RWPE2 (cell line): ENCODE results near the gene CRTC2.
"Not testable (repeated sequence)": the region's sequence is repeated elsewhere in the genome, so short reads cannot be mapped to it uniquely, and the experiment has no call there.

Experiments
- ATAC-seq: fragments of 200-7000 bp; cut with Tn5 transposase; 3 replicates; pipeline ENCODE4 v1.9.1; 2021; ENCODE audit warnings: low read depth
- DNase-seq: peaks from one replicate; pipeline ENCODE4 v3.0.0-alpha.2; 2020; ENCODE audit warnings: low spot score
- H3K27ac ChIP-seq: fragments of 450-650 bp; 2 replicates; pipeline ENCODE4 v1.5.1; 2017; ENCODE audit warnings: mild to moderate bottlenecking; ENCODE audit not compliant: poor library complexity, severe bottlenecking
- H3K27me3 ChIP-seq: fragments of 250-450 bp; sonication (Bioruptor Pico); 2 replicates; pipeline ENCODE4 v1.5.1; 2021; ENCODE audit warnings: mild to moderate bottlenecking, moderate library complexity; ENCODE audit not compliant: insufficient read depth, poor library complexity, severe bottlenecking
- H3K36me3 ChIP-seq: fragments of 250-450 bp; sonication (Bioruptor Pico); 2 replicates; pipeline ENCODE4 v1.5.1; 2020; ENCODE audit warnings: low read depth, mild to moderate bottlenecking, moderate library complexity
- H3K4me1 ChIP-seq: fragments of 250-450 bp; sonication (Bioruptor Pico); 2 replicates; pipeline ENCODE4 v1.5.1; 2021; ENCODE audit warnings: mild to moderate bottlenecking, moderate library complexity; ENCODE audit not compliant: insufficient read depth, poor library complexity, severe bottlenecking
- H3K4me3 ChIP-seq: fragments of 250-450 bp; sonication (Bioruptor Pico); 2 replicates; pipeline ENCODE4 v1.5.1; 2021; ENCODE audit warnings: mild to moderate bottlenecking, moderate library complexity; ENCODE audit not compliant: severe bottlenecking
- H3K9me3 ChIP-seq: fragments of 250-450 bp; sonication (Bioruptor Pico); 2 replicates; pipeline ENCODE4 v1.5.1; 2021; ENCODE audit warnings: mild to moderate bottlenecking, moderate library complexity; ENCODE audit not compliant: severe bottlenecking
- CTCF ChIP-seq: fragments of 450-650 bp; IDR thresholded peaks from one replicate; pipeline ENCODE4 v1.5.1; 2017; ENCODE audit warnings: mild to moderate bottlenecking, moderate library complexity; ENCODE audit not compliant: poor library complexity, severe bottlenecking

Gene CRTC2

GRCh38 chr1:153907134-153907533 is 51.3 kb downstream of the CRTC2 start:
- H3K4me3 ChIP-seq: no peak overlapping the region
- H3K27me3 ChIP-seq: no peaks in the 10 kb centered on the region
- peaks cover 8% of the 10 kb centered on the region; the same call in 1 of the 2 replicates for H3K36me3 ChIP-seq
- DNase-seq (no peak), ATAC-seq (no peak)
- no peaks in the 10 kb centered on the region for H3K9me3 ChIP-seq
- no peak for TF ChIP-seq CTCF
- H3K4me1 ChIP-seq: no peaks in the 10 kb centered on the region
- H3K27ac ChIP-seq: no peak overlapping the region

- ATAC-seq (no peak), DNase-seq (no peak)
- Histone ChIP-seq H3K27me3 (no peaks in the 10 kb centered on the region), H3K4me1 (no peaks in the 10 kb centered on the region), H3K9me3 (no peaks in the 10 kb centered on the region), H3K36me3 (peaks cover 8% of the 10 kb centered on the region; the same call in 1 of the 2 replicates), H3K4me3 (no peak overlapping the region), H3K27ac (no peak overlapping the region)
- no peak for TF ChIP-seq CTCF
These were observed 52.0 kb downstream of the CRTC2 start for GRCh38 chr1:153906396-153906795.

GRCh38 chr1:153905908-153906307 is 52.5 kb downstream of the CRTC2 start:
- DNase-seq, H3K9me3 ChIP-seq, H3K27ac ChIP-seq, H3K4me1 ChIP-seq, H3K36me3 ChIP-seq, ATAC-seq, H3K4me3 ChIP-seq, H3K27me3 ChIP-seq: not testable (repeated sequence)

- DNase-seq (no peak), ATAC-seq (no peak)
- no peak for TF ChIP-seq CTCF
- H3K9me3 ChIP-seq: no peaks in the 10 kb centered on the region
- H3K4me3 ChIP-seq: no peak overlapping the region
- H3K27ac ChIP-seq: no peak overlapping the region
- H3K36me3 ChIP-seq: peaks cover 19% of the 10 kb centered on the region
- no peaks in the 10 kb centered on the region for H3K27me3 ChIP-seq
- no peaks in the 10 kb centered on the region for H3K4me1 ChIP-seq
These were observed 54.5 kb downstream of the CRTC2 start for GRCh38 chr1:153903841-153904455.

GRCh38 chr1:153899509-153899908 is 58.9 kb downstream of the CRTC2 start:
- ATAC-seq (no peak), DNase-seq (no peak)
- peaks cover 10% of the 10 kb centered on the region for H3K4me1 ChIP-seq
- H3K36me3 ChIP-seq: peaks cover 18% of the 10 kb centered on the region
- H3K27me3 ChIP-seq: no peaks in the 10 kb centered on the region
- TF ChIP-seq CTCF: no peak
- H3K9me3 ChIP-seq: no peaks in the 10 kb centered on the region
- no peak overlapping the region for H3K27ac ChIP-seq
- no peak overlapping the region for H3K4me3 ChIP-seq
